CD4-positive, alpha-beta T cell treated with Interleukin-2 at 100 ng/mL for 4 hours (primary cell): ENCODE measurements around the gene EVL.

Experiments used
- DNase-seq: peaks from one replicate; pipeline ENCODE4 v3.0.0-alpha.2; 2020; ENCODE audit warnings: low spot score

EVL gene

DNA sequence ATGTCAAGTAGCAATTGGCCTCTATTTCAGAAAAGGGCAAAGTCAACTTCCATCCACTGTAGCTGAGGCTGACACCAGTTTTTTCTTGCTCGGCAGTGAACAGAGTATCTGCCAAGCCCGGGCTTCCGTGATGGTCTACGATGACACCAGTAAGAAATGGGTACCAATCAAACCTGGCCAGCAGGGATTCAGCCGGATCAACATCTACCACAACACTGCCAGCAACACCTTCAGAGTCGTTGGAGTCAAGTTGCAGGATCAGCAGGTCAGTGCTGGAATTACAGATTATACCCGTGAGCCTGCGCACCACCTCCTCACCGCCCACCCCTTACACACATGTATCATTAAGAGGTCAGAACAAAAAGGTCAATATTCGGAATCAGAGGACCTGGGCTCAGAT, 19.4 kb downstream of the EVL start:
- no peak for DNase-seq

- no peak for DNase-seq
These were observed 20.2 kb downstream of the EVL start for GRCh38 chr14:100085462-100085861.

DNA sequence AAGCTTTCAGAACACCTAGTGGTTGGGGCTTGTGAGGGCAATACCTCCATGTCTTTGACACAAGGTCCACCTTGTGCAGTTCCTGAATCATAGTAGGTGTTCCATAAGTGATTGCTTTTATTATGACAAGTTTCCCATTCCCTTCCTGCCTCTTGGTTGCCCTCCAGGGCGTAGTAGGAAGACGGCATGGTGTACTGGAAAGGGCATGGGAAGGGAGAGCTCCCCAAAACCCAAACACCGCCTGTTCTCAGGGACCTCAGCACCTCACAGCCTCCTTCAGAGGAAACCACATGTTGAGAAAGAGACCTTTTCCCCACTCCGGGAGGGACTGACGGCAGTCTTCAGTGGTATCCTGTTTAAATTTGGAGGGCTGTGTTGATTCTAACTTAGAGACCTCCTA, 21.1 kb downstream of the EVL start:
- no peak for DNase-seq

- DNase-seq: no peak
These were observed 23.0 kb downstream of the EVL start for GRCh38 chr14:100088226-100088625.

GRCh38 chr14:100091386-100091785, 26.2 kb downstream of the EVL start:
- DNase-seq: no peak

DNA sequence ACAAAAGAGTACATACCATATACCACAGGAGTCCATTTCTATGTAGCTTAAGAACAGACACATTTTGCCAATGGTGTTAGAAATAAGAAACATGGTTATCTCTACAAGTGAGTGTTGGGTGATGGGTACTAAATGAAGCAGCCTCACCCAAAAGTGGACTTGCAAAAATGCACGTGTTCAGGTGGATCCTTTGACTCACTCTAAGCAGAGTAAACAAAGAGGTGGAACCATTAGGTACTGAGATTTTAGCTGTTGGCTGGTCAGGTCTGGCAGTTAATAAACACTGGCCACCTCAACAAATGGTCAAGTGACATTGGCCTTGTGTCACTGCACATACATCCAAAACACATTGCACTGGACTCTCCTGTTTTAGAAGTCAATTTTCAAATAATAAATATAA, 27.6 kb downstream of the EVL start:
- no peak for DNase-seq

DNA sequence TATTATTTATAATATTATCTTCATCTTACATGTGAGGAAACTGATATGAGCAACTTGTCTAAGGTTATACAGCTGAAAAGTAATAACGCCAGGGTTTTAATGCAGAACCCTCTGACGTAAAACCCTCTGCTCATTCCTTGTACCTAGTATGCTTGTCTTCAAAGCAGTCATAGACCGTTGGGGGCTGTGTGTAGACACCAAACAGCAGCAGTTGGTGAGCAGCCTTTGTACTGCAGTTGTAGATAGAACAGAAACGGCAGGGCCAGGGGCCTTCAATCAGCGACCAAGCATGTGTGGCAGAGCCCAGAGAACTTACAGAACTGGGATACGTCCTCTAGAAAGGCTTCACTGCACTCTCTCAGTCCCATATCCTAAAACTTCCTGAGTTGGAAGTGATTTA, 28.1 kb downstream of the EVL start:
- no peak for DNase-seq

DNA sequence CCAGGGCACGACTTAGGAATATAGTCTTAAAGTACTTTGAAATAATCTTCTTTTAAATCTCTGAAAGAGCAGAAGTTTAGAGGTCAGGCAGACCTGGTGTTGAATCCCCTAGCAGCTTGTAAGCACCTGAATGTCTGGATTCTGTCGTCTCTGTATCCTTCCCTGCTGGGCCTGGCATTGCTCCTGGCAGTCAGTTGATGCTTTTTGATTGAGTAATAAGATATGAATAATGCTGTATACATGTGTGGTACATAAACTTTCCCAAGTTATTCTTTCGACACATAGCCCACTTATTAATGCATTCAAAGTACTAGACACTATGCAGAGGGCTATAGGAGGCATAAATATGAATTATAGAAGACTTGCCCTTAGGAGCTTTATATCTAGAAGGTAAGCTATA, 31.4 kb downstream of the EVL start:
- no peak for DNase-seq

- DNase-seq: no peak
These were observed 32.9 kb downstream of the EVL start for GRCh38 chr14:100098171-100098570.

DNA sequence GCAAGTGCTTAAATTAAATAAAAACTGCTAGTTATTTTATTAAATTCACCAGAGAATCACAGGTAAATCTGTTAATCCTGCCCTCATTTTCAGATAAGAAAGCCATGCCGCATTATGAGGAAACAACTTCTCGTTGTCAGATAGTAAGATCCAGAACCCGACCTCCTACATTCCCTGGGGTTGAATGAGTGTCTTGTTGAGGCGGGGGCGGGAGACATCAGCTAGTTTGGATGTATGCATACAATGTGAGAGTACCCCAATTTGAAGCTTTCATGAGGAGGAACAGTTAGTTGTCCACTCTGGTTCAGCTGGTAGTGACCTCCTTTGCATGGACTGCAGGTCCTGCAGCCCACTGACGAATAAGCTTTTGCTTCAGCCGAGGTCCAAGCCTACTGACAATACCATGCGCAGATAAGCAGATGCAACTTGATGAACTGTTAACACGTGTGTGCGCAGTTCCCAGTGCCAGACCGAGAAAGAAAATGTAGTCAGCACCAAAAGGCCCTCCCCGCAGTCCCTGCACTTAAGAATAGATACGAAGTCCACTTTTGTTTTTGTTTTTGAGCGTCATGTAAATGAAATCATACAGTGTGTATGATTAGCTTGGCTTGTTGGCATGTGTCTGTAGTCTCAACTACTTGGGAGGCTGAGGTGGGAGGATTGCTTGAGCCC, 34.9 kb downstream of the EVL start:
- DNase-seq: no peak

DNA sequence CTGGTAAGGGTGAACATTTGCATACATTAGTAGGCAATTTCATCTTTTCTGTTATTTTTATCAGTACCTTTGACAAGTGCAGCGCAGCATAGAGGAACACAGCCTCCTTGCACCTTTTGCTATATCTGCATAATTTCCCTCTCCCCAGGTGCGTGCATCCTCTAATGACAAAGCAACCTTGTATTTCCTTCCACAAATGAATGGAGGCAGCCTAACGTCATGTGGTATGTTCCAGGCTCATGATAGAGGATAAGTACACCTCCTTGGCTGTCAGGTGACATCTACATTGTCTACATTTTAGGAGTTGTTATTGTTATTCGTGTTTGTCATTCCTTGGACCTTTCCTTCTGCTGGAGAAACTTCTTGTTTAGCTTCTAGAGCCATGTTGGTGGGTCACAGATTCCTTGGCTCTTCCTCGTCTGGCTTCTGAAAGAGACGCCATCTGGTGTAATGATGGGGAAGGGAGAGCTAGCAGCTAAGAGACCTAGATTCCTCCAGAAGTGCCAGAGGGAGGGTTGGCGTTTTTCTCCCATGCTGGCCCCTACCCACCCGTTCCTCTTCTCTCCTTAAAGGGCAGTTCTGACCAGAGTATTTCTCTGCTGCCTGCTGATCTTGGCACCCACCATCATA, 37.0 kb downstream of the EVL start:
- no peak for DNase-seq

DNA sequence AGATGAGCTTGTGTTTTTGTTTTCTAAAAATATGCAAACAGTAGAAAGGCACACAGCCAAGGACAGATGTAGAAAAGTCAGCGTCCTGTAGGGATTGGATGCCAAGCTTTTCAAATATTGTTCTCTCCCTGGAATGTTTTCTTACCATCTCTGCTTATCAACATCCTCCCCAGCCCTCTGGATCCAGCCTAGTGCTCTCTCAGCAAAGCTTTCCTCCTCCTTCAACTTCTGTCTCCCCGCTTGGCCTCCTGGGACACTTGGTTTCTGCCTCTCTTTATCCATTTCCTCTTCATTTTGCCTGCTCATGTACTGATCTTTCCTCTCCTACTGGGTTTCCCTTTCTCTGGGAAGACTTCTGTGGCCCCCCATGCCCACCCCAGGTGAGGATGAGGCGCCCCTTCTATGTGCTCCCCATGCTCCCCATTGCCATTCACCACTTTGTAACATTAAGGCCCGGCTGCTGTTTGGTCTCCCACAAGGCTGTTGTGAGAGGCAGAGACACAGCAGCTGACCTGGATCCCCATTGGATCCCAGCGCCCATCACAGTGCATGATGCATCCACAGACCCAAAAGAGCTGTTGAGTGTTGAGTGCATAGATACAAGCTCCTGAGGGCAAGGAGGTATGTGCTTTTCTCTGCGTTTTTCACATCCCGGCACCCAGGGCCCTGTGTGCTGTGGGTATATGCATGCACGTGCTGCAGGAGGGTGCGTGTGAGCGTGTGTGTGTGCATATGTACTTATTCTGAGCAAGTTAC, 38.2 kb downstream of the EVL start:
- DNase-seq: peak; percentile 22

GRCh38 chr14:100104006-100104352, 38.8 kb downstream of the EVL start:
- no peak for DNase-seq

- no peak for DNase-seq
These were observed 39.5 kb downstream of the EVL start for GRCh38 chr14:100104523-100105300.

DNA sequence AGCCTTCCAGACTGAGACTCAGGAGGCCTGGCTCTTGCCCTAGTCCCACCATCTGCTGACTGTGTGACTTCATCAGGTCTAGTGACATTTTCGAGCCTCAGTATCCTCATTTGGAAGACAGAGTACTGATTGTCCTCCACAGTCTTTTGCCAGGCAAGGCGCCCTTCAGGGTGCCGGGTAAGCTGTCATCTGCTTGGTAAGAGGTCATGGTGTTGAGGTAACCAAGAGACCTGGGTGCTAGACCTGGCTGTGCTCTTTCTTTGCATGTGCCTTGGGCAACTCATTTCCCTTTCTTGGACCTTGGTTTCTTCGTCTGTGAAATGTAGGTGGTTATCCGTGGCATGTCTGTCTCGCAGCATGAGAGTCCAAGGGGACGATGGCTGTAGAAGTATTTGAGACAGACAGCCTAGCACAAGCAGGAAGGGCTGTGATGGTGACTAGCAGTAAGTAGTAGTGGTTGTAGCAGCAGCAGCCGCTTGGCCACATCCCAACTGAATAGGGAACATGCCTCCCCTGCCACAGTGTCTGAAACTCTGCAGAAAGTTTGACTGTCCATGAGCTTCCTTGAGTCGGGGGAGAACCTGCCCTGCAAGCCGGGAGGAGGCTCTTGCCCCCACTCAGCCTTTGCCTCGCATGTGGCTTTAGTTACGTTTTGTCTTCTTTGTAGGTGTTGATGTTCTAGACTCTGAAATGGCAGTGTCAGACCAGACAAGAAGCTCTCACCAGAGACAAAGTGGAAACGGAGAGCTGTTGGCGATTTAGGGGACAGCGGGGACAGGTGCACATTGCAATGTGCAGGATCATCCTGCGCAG, 40.3 kb downstream of the EVL start:
- peak; percentile 18 for DNase-seq

DNA sequence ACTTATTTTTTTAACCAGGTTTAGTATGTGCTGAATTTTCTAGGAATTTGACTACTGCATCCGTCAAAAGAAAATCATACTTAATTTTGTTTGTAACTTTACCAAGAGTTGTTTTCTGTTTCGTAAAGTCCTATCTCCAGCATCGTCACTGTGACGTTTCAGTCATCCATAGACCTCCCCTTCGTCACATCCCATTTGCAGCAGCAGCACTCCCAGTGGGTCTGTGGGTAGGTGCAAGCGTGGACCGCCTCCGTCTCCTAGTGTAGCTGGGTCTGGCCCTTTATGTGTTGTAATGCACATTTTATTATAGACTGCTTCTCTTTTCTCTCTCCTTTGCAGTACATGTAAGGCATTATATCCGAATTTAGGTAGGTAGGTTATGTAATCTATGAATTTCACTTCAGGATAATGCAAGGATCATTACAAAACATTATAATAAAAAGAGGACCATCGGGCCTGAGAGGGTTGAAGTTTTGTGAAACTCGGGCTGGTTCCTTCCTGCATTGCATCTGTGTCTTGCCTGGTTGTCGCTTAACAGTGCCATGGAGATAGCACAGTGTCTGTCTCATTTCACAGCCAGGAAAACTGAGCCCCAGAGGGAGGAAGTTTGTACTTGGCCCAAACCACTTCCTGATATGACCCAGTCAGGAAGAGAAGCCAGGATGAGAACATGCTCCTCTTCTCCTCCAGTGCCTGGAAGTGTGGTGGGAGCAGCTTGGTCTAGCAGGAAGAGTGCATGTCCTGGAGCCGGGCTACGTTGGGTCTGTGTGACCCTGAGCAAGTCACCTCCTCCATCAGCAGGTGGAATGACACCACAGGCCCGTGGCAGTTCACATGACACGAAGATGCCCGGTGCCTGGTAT, 41.3 kb downstream of the EVL start:
- peak; percentile 53 for DNase-seq

DNA sequence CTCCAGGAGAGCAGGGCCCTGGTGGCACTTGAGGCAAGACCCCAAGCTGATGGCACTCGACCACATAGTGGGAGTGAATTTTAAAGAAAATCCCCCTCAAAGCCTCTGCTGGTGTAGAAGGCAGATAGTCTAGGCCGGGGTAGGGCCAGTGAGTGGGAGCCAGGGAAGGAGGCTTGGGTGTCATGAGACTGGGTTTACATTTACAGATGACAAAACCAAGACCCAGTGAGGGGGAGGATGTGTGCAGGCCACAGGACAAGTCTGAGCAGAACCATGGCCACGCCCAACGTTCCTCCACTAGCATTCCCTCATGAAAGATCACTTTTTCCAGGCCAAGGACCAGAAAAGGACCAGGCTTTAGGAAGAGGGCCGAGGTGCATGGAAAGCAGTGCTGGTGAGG, 42.0 kb downstream of the EVL start:
- no peak for DNase-seq

GRCh38 chr14:100108042-100108825, 43.0 kb downstream of the EVL start:
- DNase-seq: peak; percentile 88

- DNase-seq: no peak
These were observed 43.8 kb downstream of the EVL start for GRCh38 chr14:100108840-100109593.
